Neuron (in vitro differentiated cells): ENCODE data around the gene CAV1.

Source experiments
- H2AFZ ChIP-seq: one replicate; pipeline ENCODE4 v1.6.1; 2013; ENCODE audit warnings: low read depth, mild to moderate bottlenecking, inconsistent platforms, low read length, moderate library complexity
- H3K27me3 ChIP-seq: one replicate; pipeline ENCODE4 v1.6.1; 2013; ENCODE audit warnings: low read length; ENCODE audit not compliant: insufficient read depth
- H3K36me3 ChIP-seq: one replicate; pipeline ENCODE4 v1.6.1; 2013; ENCODE audit warnings: low read length; ENCODE audit not compliant: insufficient read depth
- H3K4me1 ChIP-seq: one replicate; pipeline ENCODE4 v1.6.1; 2013; ENCODE audit warnings: low read length; ENCODE audit not compliant: insufficient read depth
- H3K4me3 ChIP-seq: 2 replicates; pipeline ENCODE4 v1.5.1; 2013; ENCODE audit warnings: mild to moderate bottlenecking, low read length, moderate library complexity
- H3K9me3 ChIP-seq: one replicate; pipeline ENCODE4 v1.6.1; 2013; ENCODE audit warnings: low read length

Gene CAV1

GRCh38 chr7:116610721-116611120 is 85.9 kb downstream of the CAV1 start:
- H3K4me3 ChIP-seq = no peak overlapping the region
- no peak overlapping the region for H2AFZ ChIP-seq
- H3K27me3 ChIP-seq = no peaks in the 10 kb centered on the region
- H3K9me3 ChIP-seq = no peaks in the 10 kb centered on the region
- H3K36me3 ChIP-seq = no peaks in the 10 kb centered on the region
- peaks cover 17% of the 10 kb centered on the region for H3K4me1 ChIP-seq
